A549 (cell line): ENCODE measurements around the gene UQCRH. TPM values are rescaled to one million over a fixed set of nuclear protein-coding genes. Genes with fewer than 3 reads are reported as not detected.
"Not testable (repeated sequence)": the region's sequence is repeated elsewhere in the genome, so short reads cannot be mapped to it uniquely, and the experiment has no call there.

Experiments used
- ATAC-seq, 2 experiments: fragments of 200-7000 bp in 1 of 2; fragments of >200 bp in 1 of 2; cut with Nextera tagmentation in 1 of 2; cut with Tn5 transposase in 1 of 2; 3 replicates each; pipeline versions ENCODE4 v1.8.0 to v1.9.1; 2018 to 2020; ENCODE audit warnings: mild to moderate bottlenecking in 1 of 2, moderate library complexity in 1 of 2
- CTCF ChIA-PET: fragments of 300-600 bp; sonication (Branson Sonifier 250); formaldehyde crosslinking; extraction: SDS; loops from one replicate; lab custom pipeline; 2021; ENCODE audit warnings: antibody characterized with exemption, inconsistent platforms; lab: Yijun Ruan, JAX
- POLR2A ChIA-PET: fragments of 350-600 bp; formaldehyde crosslinking; extraction: SDS; loops from one replicate; lab custom pipeline; 2021; ENCODE audit warnings: antibody characterized with exemption, inconsistent platforms; lab: Yijun Ruan, JAX
- DNase-seq, 2 experiments: peaks; one replicate each; pipeline versions ENCODE4 v3.0.0 to v3.0.0-alpha.2; 2011 to 2016; ENCODE audit warnings: low read depth in 1 of 2, low spot score in 1 of 2
- FAIRE-seq: peaks from 2 replicates; lab custom pipeline; 2011; peaks lifted over from hg19 to GRCh38; lab: Jason Lieb, UNC
- H3K27ac ChIP-seq, 2 experiments: fragments of >200 bp; sonication (Bioruptor Twin); formaldehyde crosslinking; 3 replicates each; pipeline ENCODE4 v1.5.1; 2016 to 2017
- H3K4me1 ChIP-seq: fragments of >200 bp; sonication (Bioruptor Twin); formaldehyde crosslinking; 3 replicates; pipeline ENCODE4 v1.6.1; 2016
- H3K4me2 ChIP-seq: fragments of >200 bp; sonication (Bioruptor Twin); formaldehyde crosslinking; 3 replicates; pipeline ENCODE4 v1.6.1; 2016
- H3K4me3 ChIP-seq: fragments of >200 bp; sonication (Bioruptor Twin); formaldehyde crosslinking; 3 replicates; pipeline ENCODE4 v1.5.1; 2016
- H3K9me3 ChIP-seq: fragments of >200 bp; sonication (Bioruptor Twin); formaldehyde crosslinking; 3 replicates; pipeline ENCODE4 v1.6.1; 2016
- ATOH8 ChIP-seq: fragments of 250-450 bp; sonication (Bioruptor Pico); IDR thresholded peaks from 2 replicates; pipeline ENCODE4 v1.5.0; 2020; ENCODE audit warnings: low read depth, mild to moderate bottlenecking, moderate library complexity
- BCL3 ChIP-seq: fragments of >200 bp; sonication (Bioruptor Twin); formaldehyde crosslinking; IDR thresholded peaks from 3 replicates; pipeline ENCODE4 v1.6.1; 2016
- CHD2 ChIP-seq: fragments of 150-350 bp; IDR thresholded peaks from 2 replicates; pipeline ENCODE4 v1.6.1; 2014; ENCODE audit warnings: low read length; ENCODE audit not compliant: partially characterized antibody
- EHMT2 ChIP-seq: fragments of 200-600 bp; sonication (generic); IDR thresholded peaks from 2 replicates; pipeline ENCODE4 v1.6.1; 2016; ENCODE audit warnings: antibody characterized with exemption, low read depth, mild to moderate bottlenecking, moderate library complexity
- ELK1 ChIP-seq: fragments of 150-350 bp; IDR thresholded peaks from 2 replicates; pipeline ENCODE4 v1.6.1; 2014; ENCODE audit warnings: low read depth, mild to moderate bottlenecking, low read length
- EP300 ChIP-seq, 2 experiments: fragments of >200 bp; sonication (Bioruptor Twin); formaldehyde crosslinking; IDR thresholded peaks; 2 replicates in 1 of 2; 3 replicates in 1 of 2; pipeline ENCODE4 v1.6.1; 2016 to 2017
- FOXS1 ChIP-seq: fragments of 250-450 bp; sonication (Bioruptor Pico); IDR thresholded peaks from 2 replicates; pipeline ENCODE4 v1.5.0; 2020; ENCODE audit warnings: mild to moderate bottlenecking, moderate library complexity
- GATA3 ChIP-seq: IDR thresholded peaks from 2 replicates; pipeline ENCODE4 v1.6.1; 2012; ENCODE audit warnings: borderline replicate concordance
- HOXB13 ChIP-seq: fragments of 250-450 bp; sonication (Bioruptor Pico); IDR thresholded peaks from 2 replicates; pipeline ENCODE4 v1.5.0; 2020; ENCODE audit warnings: low read depth, mild to moderate bottlenecking, moderate library complexity
- JUNB ChIP-seq: fragments of >200 bp; sonication (Bioruptor Twin); formaldehyde crosslinking; IDR thresholded peaks from 2 replicates; pipeline ENCODE4 v1.6.1; 2016
- KDM1A ChIP-seq: fragments of 200-600 bp; sonication (generic); IDR thresholded peaks from 2 replicates; pipeline ENCODE4 v1.6.1; 2016; ENCODE audit warnings: low read depth, mild to moderate bottlenecking
- MAFK ChIP-seq: fragments of 450-650 bp; IDR thresholded peaks from 2 replicates; pipeline ENCODE4 v1.6.1; 2014; ENCODE audit not compliant: partially characterized antibody
- NPAS2 ChIP-seq: fragments of 250-450 bp; sonication (Bioruptor Pico); IDR thresholded peaks from 2 replicates; pipeline ENCODE4 v1.8.0; 2022; ENCODE audit warnings: mild to moderate bottlenecking, moderate library complexity, borderline replicate concordance
- RCOR1 ChIP-seq: fragments of 150-350 bp; IDR thresholded peaks from 2 replicates; pipeline ENCODE4 v1.6.1; 2014; ENCODE audit warnings: antibody characterized with exemption, low read length, low read depth
- TFCP2L1 ChIP-seq: fragments of 250-450 bp; sonication (Bioruptor Pico); IDR thresholded peaks from 2 replicates; pipeline ENCODE4 v1.5.0; 2021; ENCODE audit warnings: mild to moderate bottlenecking
- TP53 ChIP-seq: fragments of 250-450 bp; sonication (Bioruptor Pico); IDR thresholded peaks from 2 replicates; pipeline ENCODE4 v1.5.0; 2021; ENCODE audit warnings: mild to moderate bottlenecking, moderate library complexity
- ZFP36 ChIP-seq: fragments of 450-650 bp; IDR thresholded peaks from 2 replicates; pipeline ENCODE4 v1.6.1; 2014; ENCODE audit warnings: borderline replicate concordance; ENCODE audit not compliant: partially characterized antibody
- ZNF302 ChIP-seq: fragments of 250-450 bp; sonication (Bioruptor Pico); IDR thresholded peaks from 2 replicates; pipeline ENCODE4 v1.9.0; 2021; ENCODE audit warnings: inconsistent platforms, mild to moderate bottlenecking, moderate library complexity
- ZSCAN20 ChIP-seq: fragments of 250-450 bp; sonication (Bioruptor Pico); IDR thresholded peaks from 2 replicates; pipeline ENCODE4 v1.8.0; 2022; ENCODE audit warnings: mild to moderate bottlenecking, moderate library complexity
- WGBS: methylation state at CpG from one replicate; pipeline ENCODE4 v1.1.6; 2017; ENCODE audit errors: missing lambda C conversion rate; 5-methylcytosine and 5-hydroxymethylcytosine counted together
- polyA plus RNA-seq, 4 experiments: library from polyadenylated mRNA; depleted of rRNA in 3 of 4; stranded (reverse); fragments of >200 nt; fragmentation: RNase III in 1 of 4; extraction: RNeasy Plus Mini Kit Qiagen cat#74134 plus additional on column Dnase treatment in 1 of 4; gene quantifications; 2 replicates in 3 of 4; 3 replicates in 1 of 4; pipeline ENCODE4 v1.2.3, GENCODE V29; 2011 to 2017
- TF ChIP-seq, protein P1 (sequence below): IDR thresholded peaks from 2 replicates; pipeline ENCODE4 v1.6.1; 2012
- TF ChIP-seq, protein P2 (sequence below): fragments of >200 bp; sonication (Bioruptor Twin); formaldehyde crosslinking; IDR thresholded peaks from 2 replicates; pipeline ENCODE4 v1.6.1; 2016

Gene UQCRH
- polyA plus RNA-seq, 2 of the 4 experiments (the other 2 are of a cell fraction): 762 to 793 TPM

GRCh38 chr1:46343705-46344104 is 40.2 kb downstream of the UQCRH start:
- TF ChIP-seq EP300 (IDR thresholded peaks at IDR 0.05): no peak
- TF ChIP-seq ATOH8: no peak
- TF ChIP-seq BCL3: no peak
- TF ChIP-seq NPAS2 (CRISPR knock-in tag): no peak
- no peak for TF ChIP-seq TP53 (CRISPR knock-in tag)
- ChIA-PET POLR2A (no interaction called here), CTCF (interaction anchor here (0.6 kb wide), 1 partner anchor 58 kb away, joined by 3 read pairs; no protein-coding TSS in a partner anchor)
- no peak for DNase-seq
- ATAC-seq: no peak
- H3K4me1 ChIP-seq: peaks cover 16% of the 10 kb centered on the region
- WGBS: 90% methylated on average over 4 of the region's 4 CpGs
- no peak overlapping the region for H3K4me3 ChIP-seq
- H3K27ac ChIP-seq: no peak overlapping the region
- FAIRE-seq: no peak
- no peaks in the 10 kb centered on the region for H3K9me3 ChIP-seq
- no peak overlapping the region for H3K4me2 ChIP-seq

- POLR2A ChIA-PET: no interaction called here
- no peaks in the 10 kb centered on the region for H3K9me3 ChIP-seq
- no peak for FAIRE-seq
Measured at GRCh38 chr1:46344481-46344880, 41.0 kb downstream of the UQCRH start.

DNA sequence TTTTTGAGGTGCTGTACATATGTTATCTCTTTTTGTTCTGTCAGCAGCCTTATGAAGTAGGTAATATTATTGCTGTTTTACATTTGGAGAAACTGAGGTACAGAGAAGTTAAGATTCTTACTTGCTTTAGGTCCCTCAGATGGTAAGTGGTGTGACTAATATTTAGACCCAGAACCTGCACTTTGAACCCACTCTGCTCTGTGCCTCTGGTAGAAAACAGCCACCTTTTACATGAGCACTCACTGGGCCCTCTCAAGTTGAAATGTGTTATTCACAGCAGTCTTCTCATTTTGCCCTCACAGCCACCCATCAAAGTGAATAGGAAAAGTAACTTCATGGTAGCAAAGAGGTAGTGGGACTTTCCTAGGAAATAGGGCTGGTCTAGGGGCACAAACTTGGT is 41.8 kb downstream of the UQCRH start:
- ATAC-seq (no peak), FAIRE-seq (no peak)
- ChIA-PET CTCF (interaction anchor here (0.8 to 4.2 kb wide), 2 partner anchors 12 to 40 kb away, joined by 3 to 31 read pairs; no protein-coding TSS in a partner anchor), POLR2A (no interaction called here)
- Histone ChIP-seq H3K9me3 (no peaks in the 10 kb centered on the region), H3K4me3 (no peak overlapping the region)
- TF ChIP-seq CHD2 (no peak), EHMT2 (no peak), ZFP36 (no peak), FOXS1 (no peak), KDM1A (no peak), EP300 (IDR thresholded peaks at IDR 0.05) (no peak), TFCP2L1 (no peak), ATOH8 (no peak), HOXB13 (no peak)
- TF ChIP-seq, all 56 proteins: peak for 0
- Histone ChIP-seq H3K4me1 (peaks cover 9% of the 10 kb centered on the region), H3K4me2 (no peak overlapping the region), H3K27ac (no peak overlapping the region)
- DNase-seq: no peak

More at GRCh38 chr1:46344481-46344880, 41.0 kb downstream of the UQCRH start:
- CTCF ChIA-PET: interaction anchor here (0.6 kb wide), 1 partner anchor 58 kb away, joined by 3 read pairs; no protein-coding TSS in a partner anchor
- whole genome bisulfite sequencing: 94% methylated on average over 3 of the region's 3 CpGs
- TF ChIP-seq NPAS2 (CRISPR knock-in tag) (no peak), MAFK (no peak), JUNB (no peak), ZSCAN20 (CRISPR knock-in tag) (no peak), CHD2 (no peak)
- Histone ChIP-seq H3K27ac (no peak overlapping the region), H3K4me1 (peaks cover 9% of the 10 kb centered on the region), H3K4me2 (no peak overlapping the region), H3K4me3 (no peak overlapping the region)
- DNase-seq: no peak
- ATAC-seq: no peak

DNA sequence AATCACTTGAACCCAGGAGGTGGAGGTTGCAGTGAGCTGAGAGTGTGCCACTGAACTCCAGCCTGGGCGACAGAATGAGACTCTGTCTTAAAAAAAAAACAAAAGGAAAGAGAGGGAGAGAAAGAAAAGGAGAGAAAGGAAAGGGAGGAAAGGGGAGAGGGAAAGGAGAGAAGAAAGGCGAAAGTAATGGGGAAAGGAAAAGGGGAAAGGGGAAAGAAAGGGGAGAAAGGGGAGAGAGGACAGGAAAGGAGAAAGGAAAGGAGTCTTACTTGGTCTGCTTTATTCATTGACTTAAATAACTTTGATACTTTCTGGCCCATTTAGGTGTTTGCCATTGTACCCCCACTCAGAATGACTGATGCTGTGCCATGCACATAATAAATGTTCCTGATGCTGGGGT is 48.9 kb downstream of the UQCRH start:
- Histone ChIP-seq H3K4me3 (no peak overlapping the region), H3K27ac (no peak overlapping the region), H3K4me1 (peaks cover 3% of the 10 kb centered on the region; the same call in 1 of the 3 replicates), H3K9me3 (no peaks in the 10 kb centered on the region), H3K4me2 (no peak overlapping the region)
- TF ChIP-seq, protein P1, sequence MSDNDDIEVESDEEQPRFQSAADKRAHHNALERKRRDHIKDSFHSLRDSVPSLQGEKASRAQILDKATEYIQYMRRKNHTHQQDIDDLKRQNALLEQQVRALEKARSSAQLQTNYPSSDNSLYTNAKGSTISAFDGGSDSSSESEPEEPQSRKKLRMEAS: no peak
- TF ChIP-seq, protein P2, sequence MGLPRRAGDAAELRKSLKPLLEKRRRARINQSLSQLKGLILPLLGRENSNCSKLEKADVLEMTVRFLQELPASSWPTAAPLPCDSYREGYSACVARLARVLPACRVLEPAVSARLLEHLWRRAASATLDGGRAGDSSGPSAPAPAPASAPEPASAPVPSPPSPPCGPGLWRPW: no peak
- TF ChIP-seq GATA3: no peak
- TF ChIP-seq CHD2: no peak
- TF ChIP-seq ELK1: no peak
- no peak for TF ChIP-seq ZNF302 (CRISPR knock-in tag)
- no peak for TF ChIP-seq KDM1A
- no peak for TF ChIP-seq NPAS2 (CRISPR knock-in tag)
- TF ChIP-seq RCOR1: no peak
- DNase-seq: no peak
- ChIA-PET CTCF (no interaction called here), POLR2A (no interaction called here)
- FAIRE-seq: no peak
- ATAC-seq: no peak
- WGBS: 64% methylated on average over 2 of the region's 2 CpGs

GRCh38 chr1:46355920-46356319 is 52.4 kb downstream of the UQCRH start:
- POLR2A ChIA-PET, H3K4me1 ChIP-seq, H3K4me2 ChIP-seq, H3K4me3 ChIP-seq, DNase-seq, FAIRE-seq, ATAC-seq, H3K27ac ChIP-seq, H3K9me3 ChIP-seq: not testable (repeated sequence)
- CTCF ChIA-PET: interaction anchor here (1.3 to 3.8 kb wide), 2 partner anchors 9 to 23 kb away, joined by 5 to 18 read pairs; no protein-coding TSS in a partner anchor
- WGBS: 95% methylated on average over 5 of the region's 5 CpGs
